Gastrocnemius medialis (tissue), 4 donors: ENCODE data around the gene TMEM164.

Experiments used
- CTCF ChIP-seq, 5 experiments: fragments of 450-650 bp in 3 of 5; fragments of 200-600 bp in 2 of 5; sonication (generic) in 2 of 5; IDR thresholded peaks in 4 of 5; conservative IDR thresholded peaks in 1 of 5; 1 replicate in 4 of 5; 2 replicates in 1 of 5; pipeline ENCODE4 v1.5.1; 2016 to 2019; ENCODE audit warnings: antibody characterized with exemption in 5 of 5, mild to moderate bottlenecking in 3 of 5, moderate library complexity in 3 of 5
- POLR2A ChIP-seq, 2 donors: fragments of 450-650 bp; IDR thresholded peaks; one replicate each; pipeline ENCODE4 v1.6.1; 2017; ENCODE audit warnings: antibody characterized with exemption in 2 of 2, mild to moderate bottlenecking in 2 of 2, moderate library complexity in 2 of 2

- TF ChIP-seq CTCF (IDR thresholded peaks at IDR 0.05 in 4 of 5, conservative IDR thresholded peaks at IDR 0.05 in 1 of 5) (no peak), POLR2A (IDR thresholded peaks at IDR 0.05) (no peak)
Measured at GRCh38 chrX:110060317-110060716, 57.4 kb downstream of the TMEM164 start.
